ENCODE data around the gene RNGTT.

The RNGTT gene

GRCh38 chr6:88566746-88567534 is 396.5 kb downstream of the RNGTT start:
- in situ Hi-C loops (cut with MboI; ENCODE audit: low sequenced_read_pairs), result no loop called here

DNA sequence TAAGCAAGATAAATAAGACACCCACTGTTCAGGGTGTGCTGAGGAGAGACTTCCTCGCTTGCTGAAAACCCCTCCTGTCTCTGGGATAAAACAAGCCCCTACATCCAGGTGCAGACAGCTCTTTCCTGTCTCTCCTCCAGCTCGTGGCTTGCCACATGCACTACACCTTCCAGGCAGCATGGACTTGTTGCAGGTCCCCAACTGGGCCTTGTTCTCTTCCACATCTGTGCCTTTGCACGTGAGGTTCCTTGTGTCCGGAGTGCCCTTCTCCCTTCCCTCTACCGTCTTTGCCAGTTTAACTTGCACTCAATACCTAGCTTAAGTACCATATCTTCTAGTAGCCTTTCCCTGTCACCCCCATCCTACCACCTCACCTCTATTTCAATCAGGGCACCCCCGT is 397.6 kb downstream of the RNGTT start:
- in situ Hi-C loops (cut with MboI; ENCODE audit: low sequenced_read_pairs), result no loop called here

- in situ Hi-C loops (cut with MboI; ENCODE audit: low sequenced_read_pairs), result no loop called here
Measured at GRCh38 chr6:88565409-88565811, 398.0 kb downstream of the RNGTT start.

DNA sequence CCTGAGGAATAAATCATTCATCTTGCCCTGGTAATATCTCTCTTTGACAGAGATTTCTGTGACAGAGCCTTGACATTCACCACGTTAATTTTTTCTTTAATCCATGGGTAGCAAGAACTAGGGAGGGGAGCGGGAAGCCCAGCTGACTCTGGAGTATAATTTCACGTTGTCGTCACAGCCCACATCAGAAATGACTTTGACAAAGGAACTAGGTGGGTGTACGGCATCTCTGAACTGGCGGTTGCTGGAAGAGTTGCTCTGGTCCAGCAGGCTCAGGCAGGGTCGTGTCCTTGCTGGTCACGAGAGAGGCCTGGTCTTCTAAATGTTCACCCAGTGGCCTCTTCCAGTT is 400.2 kb downstream of the RNGTT start:
- in situ Hi-C loops (cut with MboI; ENCODE audit: low sequenced_read_pairs), result no loop called here

DNA sequence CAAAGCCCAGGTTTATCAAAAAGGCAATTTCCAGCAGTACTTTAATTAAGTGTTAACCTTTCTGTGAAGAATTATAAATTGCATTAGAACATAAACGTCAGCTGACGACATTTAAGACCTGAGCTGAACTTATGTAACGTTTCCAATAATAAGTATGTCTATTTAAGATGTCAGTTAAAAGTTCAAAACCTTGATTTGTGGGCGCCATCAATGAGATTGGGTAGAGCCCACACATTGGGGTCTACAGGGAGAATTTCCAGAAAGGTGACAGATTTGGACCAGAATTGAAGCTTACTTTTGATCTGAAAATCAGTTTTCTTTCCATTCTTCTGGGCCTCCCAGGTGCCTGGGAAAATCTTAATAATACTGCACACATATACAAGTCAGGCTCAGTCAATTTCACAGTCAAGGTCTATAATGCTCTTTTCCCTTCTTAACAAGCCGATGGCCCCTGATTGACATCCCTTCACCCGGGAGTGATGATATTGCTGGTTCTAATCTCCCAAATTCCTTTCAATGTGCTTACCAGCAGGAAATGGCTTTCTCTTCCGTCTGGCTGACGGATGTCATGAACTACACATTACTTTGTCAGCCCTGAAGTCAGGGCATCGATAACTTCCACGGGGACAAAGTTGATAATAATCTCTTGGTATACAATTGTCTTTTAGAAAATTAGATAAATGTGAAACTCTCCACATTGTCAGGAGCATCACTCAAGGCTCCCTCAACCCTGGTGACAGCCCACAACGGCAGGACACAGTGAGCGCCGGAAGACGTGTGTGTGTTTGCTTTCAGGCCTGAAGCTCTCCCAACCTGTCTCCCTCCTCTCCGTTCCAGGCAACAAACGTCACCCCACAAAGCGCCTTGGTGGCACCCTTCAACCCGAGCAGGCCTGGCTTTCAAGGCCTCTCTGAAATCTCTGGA is 400.8 kb downstream of the RNGTT start:
- in situ Hi-C loops (cut with MboI; ENCODE audit: low sequenced_read_pairs), result no loop called here

DNA sequence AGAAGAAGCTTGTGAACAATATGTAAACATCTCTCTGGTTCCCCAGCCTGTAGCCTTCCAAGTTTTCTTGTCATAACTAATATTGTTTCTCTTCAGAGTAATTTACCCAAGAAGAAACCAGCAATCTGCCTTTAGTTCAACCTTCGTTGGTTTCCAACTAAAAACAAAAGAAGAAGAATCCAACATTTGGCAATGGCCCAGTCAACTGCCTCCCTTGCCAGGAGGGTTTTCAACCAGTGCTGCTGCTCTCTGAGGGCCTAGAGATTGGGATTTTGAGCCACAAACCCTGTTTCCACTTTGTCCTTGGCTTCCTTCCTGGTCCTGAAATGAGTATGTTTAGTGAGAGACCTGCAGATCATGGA is 401.5 kb downstream of the RNGTT start:
- in situ Hi-C loops (cut with MboI; ENCODE audit: low sequenced_read_pairs), result no loop called here

DNA sequence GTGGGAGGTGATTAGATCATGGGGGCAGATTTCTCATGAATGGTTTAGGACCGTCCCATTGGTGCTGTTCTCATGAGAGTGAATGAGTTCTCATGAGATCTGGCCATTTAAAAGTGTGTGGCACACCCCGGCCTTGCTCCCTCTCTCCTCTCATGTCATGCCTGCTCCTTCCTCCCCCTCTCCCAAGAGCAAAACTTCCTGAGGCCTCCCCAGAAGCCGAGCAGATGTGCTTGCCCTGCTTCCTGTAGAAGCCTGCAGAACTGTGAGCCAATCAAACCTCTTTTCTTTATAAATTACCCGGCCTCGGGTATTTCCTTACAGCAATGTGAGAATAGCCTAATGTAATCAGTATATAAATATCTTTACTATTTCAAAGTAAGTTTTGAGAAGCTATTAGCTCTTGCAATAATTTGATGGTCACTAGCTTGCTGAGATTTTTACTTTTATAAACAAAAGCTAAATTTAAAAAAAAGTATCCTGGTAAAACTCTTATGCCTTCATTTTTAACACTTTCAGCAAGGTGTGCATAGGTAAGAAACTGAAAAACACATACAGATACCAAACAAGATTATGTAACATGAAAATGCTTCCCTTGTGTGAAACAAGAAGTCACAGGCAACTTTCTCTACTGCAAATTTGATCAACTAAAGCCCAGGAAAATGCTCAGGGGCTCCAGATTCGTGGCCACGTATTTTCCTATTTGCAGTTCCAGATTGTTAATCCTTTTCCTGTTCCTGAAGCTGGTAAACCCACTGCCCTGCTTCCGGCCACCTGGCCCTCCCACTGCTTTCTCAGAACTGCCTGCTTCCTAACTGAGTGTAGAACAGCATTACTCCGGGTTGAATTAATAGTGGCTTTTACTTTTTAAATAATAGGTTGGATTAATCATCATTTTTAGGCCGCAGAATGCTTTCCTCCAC is 402.1 kb downstream of the RNGTT start:
- in situ Hi-C loops (cut with MboI; ENCODE audit: low sequenced_read_pairs), result no loop called here
